CD4-positive, alpha-beta T cell treated with Interleukin-21 for 1 hour (primary cell): ENCODE measurements around the gene CARD11.

Source experiments
- DNase-seq: peaks from one replicate; pipeline ENCODE4 v3.0.0-alpha.2; 2020

CARD11 gene

DNA sequence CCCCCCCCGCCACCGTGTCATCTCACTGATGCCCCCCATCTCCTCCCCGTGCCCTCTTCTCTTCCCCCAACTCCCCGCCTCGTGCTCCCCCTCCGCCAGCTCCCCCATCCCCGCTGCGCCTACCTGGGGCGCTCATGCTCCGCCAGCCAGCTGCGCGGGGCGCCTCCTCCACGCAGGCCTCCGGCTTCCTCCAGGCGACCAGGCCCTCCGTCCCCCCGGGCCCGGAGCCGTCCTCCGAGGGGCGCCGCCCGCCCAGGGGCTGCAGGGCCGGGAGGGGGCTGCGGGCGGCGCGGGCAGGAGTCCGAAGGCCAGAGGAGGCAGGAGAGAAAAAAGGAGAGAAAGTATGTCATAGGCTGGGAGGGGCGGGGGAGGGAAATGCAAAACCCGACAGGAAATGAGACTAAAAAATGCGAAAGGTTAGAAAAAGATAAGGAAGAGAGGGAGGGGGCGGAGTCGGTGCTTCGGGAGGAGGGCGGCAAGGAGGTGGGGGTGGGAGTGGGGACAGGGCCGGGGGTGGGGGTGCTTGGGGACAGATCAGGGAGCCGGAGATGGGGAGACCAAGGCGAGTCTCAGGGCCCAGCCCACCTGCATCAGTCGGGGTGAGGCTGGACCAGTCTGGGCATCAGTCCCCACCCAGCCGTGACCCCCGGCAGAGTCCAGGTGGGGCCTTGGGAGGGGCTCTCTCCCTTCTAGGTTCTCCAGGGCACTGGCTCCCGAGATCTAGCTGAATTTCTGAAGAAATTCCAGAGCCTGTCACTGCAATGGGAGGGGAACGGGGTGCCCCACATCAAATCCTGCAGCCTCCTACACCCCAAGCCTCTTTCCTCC, at the start of gene CARD11:
Gene CARD11, minus strand, starts transcription at position 324 of the 828 bp plus-strand sequence. CDS start 85,361 bp downstream, outside the sequence.
- DNase-seq: peak; percentile 65

DNA sequence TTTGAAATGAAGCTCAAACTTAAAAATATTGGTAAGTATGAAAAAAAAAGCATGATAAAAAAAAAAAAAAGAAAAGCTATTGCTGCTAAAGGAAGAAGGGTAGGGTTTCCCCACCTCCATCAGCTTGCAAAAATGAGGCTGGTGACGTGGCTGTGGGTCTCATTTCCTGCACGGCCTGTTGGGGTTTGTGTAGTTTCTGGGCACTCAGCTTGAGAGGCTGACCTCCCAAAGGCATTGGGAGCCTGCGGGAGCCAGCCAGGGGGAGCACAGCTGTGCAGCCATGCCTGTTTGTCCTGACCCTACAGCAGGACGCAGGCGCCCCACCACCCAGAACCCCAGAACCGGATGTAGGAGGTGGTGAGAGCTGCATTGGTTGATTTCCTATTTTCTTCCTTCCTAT, 48.8 kb upstream of the CARD11 start:
- peak; percentile 83 for DNase-seq

DNA sequence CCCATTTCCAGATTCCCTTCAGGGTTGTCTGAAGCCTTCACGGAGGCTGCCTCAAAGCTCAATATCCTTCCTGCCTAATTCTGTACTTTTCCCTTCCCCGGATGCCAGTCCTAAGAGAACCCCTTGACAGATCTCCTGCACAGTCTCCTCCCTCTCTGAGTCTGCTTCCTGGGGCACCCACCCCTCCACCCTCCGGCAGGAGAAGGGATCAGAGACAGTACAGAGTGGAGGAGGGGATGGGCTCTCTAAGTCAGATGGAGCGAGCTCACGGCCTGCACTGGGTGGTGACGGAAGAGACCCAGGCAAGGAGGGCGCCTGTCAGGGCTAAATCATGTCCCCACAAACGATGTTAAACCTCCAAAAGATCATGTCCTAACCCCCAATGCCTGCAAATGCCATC, 48.0 kb upstream of the CARD11 start:
- DNase-seq: no peak

DNA sequence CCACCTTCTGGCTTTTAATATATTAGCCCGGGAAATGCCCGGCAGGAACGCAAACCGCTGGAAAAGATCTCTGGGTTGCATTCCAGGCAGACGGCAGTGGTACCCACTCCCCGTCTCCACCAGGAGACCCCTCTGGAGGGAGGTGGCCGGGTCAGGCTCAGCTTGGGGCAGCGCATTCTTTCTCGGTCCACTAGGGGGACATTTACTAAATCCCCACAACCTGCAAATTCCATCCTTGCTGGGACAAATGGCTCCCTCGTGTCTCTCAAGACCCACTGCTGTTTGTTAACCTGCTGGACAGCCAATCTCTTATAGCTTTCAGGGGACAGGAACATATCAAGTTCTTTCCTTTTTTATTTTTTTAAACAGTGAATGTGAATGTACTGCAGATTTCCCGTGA, 45.8 kb upstream of the CARD11 start:
- no peak for DNase-seq

DNA sequence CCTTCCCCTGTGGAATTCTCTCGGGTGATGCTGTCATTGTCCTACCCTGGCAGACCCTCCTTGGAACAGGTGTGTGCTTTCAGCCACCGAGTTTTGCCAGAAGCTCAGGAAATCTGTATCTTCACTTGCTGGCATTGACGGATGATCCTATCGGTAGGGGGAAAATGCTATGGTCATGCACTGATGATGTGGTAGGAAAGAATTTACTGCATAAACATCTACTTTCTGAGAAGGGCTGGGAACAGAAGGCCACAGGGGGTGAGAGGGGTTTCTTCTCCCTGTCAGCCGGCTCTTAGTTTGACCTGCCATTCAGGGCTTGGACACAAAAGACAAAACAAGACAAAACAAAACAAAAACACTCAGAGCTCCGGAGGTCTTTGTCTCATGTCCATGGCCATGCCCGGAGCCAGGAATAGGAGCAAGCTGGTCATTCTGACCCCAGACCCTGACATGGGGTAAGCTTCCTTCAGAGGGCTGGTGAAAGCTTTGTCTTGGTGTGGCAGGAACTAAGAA, 43.6 kb upstream of the CARD11 start:
- DNase-seq: no peak

DNA sequence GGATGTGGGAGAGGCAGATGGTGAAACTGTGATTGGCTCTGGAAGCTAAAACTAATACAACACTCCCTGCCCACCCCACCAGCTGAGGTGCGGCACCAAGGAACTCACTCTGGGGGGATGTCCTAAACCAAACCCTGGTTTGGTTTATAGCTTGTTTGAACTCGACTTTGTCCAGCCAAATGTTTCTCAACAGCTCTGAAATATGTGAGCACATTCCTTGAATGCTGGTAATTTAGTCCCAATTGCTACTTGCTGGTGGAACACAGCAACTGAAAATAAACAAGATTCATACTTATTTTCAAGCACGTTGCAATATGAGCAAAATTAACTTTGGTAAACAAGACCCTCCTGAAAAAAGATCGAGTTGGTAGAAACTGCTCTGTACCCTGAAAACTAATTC, 39.7 kb upstream of the CARD11 start:
- no peak for DNase-seq

DNA sequence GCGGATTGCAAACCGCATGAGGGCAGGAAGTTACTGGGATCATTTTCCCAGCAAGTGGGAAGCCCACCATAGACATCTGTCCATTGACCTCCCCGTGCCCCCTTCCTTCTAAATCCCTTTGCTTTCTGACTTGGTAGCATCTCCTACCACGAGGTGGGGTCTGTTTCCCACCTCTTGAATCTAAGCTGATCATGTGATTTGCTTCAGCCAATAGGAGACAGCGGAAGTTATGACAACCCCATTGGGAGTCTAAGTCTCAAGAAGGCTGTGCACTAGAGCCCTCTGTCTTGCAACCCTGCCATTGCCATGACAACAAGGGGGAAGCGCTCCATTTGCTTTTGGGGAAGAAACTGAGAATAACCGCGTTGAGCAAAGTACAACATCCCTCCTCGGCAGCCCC, 39.2 kb upstream of the CARD11 start:
- DNase-seq: no peak

DNA sequence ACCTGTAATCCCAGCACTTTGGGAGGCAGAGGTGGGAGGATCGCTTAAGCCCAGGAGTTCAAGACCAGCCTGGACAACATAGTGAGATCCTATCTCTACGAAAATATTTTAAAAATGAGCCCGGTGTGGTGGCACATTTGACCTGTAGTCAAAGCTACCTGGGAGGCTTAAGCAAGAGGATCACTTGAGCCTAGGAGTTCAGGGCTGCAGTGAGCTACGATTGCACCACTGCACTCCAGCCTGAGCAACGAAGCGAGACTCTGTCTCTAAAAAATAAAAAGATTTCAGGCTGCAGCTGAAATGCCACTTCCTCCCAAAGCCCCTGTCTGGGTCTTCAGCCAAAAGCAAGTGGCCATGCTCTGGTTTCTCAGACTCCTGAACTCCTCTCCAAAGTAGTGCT, 38.7 kb upstream of the CARD11 start:
- no peak for DNase-seq

DNA sequence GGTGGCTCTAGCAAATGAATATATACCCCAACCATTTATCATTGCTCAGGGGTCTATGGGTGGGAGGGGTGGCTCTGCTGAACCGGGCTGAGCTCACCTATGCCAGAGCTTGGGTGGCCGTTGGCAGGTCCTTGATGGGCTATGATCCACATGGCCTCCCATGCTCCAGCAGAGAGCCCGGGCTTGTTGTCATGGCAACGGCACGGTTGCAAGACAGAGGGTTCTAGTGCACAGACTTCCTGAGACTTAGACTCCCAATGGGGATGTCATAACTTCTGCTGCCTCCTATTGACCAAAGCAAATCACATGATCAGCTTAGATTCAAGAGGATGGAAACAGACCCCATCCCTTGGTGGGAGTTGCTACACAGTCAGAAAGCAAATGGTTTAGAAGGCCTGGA, 36.4 kb upstream of the CARD11 start:
- no peak for DNase-seq

DNA sequence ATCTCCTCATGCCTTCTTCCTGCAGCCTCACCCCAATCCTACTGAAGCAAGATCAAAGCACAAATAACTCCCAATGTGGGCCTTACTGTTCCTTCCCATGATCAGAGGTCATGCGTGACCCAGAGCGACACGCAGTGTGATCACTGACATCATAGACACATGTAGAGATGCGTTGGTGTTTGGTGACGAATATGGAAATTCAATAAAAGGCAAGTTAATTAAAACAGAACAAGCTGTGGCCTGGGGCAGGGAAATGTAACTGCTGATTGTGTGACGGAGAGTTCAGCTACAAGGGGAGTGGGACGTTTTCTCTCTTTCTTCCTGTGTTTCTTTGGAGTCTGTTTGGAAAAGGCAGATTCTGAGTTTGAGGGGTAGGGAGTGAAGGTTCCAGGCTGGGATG, 34.8 kb upstream of the CARD11 start:
- no peak for DNase-seq

DNA sequence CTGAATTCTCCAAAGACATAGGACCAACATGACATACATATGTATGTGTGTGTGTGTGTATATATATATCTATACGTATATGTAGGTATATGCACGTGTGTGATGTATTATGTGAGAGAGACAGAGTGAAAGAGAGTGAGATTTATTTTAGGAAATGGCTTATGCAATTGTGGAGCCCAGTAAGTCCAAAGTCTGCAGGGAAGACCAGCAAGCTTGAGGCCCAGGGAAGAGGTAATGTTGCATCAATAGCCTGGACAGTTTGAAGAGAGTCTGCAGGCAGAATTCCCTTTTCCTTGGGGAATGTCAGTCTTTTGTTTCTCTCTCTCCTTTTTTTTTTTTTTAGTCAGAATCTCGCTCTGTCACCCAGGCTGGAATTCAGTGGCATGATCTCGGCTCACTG, 33.0 kb upstream of the CARD11 start:
- DNase-seq: no peak

DNA sequence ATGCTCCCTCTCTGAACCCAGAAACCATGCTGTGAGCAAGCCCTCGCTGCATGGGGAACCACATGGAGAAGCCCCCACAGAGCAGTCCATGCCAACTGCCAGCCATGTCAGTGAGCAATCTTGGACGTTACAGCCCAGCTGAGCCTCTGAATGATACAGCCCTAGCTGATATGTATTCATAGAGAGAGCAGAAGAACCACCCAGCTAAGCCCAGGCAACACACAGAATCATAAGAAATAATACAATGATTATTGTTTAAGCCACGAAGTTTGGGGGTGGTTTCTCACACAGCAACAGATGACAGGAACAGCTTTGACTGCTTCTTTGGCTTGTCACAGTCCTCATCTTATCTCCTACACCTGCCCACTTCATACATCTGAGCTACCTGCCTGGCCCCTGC, 32.5 kb upstream of the CARD11 start:
- no peak for DNase-seq

DNA sequence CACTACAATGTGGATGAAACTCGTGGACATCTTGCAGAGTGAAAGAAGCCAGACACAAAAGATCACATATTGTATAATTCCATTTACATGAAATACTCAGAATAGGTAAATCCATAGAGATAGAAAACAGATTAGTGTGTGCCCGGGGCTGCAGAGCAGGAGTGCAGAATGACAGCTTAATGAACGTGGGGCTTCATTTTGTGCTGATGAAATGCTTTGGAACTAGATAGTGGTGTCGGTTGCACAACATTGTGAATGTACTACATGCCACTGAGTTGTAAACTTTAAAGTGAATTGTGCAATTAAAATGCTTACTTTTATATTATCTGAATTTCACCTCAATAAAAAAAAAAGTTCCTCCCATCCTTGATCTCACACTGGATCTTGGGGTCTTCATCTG, 31.8 kb upstream of the CARD11 start:
- no peak for DNase-seq

DNA sequence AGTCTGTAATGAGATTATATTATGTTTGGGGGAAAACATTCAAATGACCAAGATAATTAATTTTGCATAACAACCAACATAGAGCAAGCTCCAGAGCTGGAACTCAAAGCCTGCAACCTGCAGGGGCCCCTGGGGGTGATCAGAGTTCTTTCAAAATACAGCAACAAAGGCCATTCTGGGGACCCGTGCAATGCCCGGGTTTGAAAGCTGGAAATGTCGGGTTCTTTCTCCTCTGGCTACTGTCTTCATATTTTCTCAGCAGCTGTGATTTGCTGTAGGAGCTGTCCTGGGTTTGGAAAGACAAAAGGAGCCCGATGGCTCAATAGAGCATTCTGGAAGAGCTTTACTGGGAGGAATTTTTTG, 30.8 kb upstream of the CARD11 start:
- DNase-seq: no peak

DNA sequence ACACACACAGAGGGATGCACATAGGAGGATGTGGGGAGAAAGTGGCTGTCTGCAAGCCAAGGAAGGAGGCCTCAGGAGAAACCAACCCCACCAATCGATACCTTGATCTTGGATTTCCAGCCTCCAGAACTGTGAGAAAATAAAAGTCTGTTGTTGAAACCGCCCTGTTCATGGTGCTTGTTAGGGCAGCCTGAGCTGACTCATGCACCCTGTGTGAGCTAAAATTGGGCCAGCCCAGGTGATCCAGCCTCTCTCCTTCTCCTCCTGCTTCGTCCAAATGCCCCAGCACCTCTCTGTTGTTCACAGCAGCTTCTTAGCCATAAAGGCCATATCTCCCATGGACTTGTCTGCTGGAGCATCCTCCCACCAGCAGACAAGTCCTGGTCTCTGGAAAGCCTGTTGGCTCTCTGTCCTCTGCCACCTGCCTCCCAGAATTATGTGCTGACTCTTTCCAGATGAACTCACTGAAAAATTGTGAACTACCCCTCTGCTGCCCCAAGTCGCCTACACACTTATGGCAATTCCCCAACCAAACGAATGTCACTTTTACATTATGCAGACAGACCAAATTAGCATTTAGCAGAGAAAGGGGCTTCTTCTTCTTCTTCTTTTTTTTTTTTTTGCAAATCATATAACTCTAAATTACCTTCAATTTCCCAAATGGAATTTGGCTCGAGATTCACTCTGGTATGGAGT, 30.2 kb upstream of the CARD11 start:
- no peak for DNase-seq

DNA sequence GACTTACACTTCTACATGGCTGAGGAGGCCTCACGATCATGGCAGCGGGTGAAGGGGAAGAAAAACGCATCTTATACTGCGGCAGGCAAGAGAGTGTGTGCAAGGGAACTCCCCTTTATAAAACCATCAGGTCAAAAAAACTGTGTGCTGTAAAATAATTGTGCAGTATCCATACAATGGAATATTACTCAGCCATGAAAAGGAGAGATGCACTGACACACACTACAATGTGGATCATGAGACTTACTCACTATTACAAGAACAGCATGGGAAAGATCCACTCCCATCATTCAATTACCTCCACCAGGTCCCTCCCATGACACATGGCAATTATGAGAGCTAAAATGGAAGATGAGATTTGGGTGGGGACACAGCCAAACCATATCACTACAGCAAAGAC, 27.2 kb upstream of the CARD11 start:
- DNase-seq: no peak

DNA sequence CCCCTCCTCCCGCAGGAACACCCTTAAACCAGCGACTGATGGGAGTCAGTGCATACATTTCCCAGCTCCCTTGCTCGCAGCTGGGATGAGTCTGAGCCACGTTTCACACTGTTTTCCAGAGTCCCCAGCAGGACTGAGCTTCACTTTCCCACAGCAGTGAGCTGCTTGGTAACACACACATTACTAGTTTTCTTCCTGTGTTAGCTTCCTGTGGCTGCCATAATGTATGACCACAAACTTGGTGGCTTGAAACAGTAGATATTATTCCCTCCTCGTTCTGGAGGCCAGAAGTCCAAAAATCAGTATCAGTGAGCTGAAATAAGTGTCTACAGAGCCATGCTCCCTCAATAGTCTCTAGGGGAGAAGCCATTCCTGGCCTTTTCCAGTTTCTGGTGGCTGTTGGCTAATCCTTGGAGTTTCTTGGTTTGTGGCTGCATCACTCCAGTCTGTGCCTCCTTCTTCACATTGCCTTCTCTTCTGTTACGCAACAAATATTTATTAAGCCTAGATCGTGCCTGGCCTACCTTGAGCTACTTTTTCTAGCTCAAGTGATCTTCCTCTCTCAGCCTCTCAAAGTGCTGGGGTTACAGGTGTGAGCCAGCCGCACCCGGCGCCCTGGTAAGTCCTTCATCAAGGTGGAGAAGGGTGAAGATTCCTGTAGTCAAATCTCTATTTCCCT, 26.2 kb upstream of the CARD11 start:
- peak; percentile 25 for DNase-seq

DNA sequence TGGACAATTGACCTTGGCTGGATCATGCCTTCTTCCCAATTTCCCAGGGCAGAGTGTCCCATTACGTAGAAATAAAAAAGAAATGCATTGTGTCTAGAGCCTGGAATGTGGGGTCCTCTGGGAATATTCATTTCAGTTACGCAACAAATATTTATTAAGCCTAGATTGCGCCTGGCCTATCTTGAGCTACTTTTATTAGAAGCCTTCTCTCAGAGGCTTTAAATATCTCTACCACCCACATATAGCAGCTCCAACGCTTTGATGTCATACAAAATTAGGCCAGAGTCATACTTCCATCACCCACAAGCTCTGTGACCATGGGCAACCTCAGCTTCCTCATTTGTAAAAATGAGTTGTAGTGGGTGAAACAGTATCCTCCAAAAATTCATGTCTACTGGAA, 24.9 kb upstream of the CARD11 start:
- DNase-seq: peak; percentile 38

DNA sequence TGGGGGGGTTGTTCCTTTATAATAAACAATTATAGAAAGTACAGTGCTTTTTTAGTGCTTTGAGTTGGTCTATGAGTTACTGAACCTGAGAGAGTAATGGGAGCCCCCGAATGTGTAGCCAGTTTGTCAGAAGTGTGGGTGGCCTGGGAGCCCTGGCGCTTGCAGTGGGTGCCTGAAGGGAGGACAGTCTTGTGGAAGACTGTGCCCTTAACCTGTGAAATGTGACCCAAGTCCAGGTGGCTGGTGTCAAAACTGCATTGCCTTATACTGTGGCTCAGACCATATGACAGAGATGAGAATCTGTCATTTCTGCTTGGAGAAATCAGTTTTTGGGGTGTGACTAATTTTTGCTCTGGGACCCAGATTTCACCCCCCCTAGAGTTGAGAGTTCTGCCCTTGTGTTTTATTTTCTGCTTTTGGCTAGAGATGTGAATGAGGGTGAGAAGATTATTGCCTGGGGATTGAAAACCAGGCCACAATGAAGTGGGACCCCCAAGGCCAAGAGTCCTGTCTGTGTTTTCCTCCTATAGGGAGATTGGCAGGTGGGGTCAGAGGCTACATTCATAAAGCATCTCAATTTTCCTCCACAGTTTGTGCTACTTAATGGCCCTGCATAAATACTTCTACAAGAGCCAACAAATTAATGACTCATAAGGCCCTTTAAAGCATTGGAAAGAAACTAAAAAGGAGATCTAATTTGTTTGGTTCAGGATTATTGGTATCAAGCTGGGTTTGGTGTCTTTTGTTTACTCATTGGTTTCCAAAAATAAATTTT, 24.1 kb upstream of the CARD11 start:
- no peak for DNase-seq

DNA sequence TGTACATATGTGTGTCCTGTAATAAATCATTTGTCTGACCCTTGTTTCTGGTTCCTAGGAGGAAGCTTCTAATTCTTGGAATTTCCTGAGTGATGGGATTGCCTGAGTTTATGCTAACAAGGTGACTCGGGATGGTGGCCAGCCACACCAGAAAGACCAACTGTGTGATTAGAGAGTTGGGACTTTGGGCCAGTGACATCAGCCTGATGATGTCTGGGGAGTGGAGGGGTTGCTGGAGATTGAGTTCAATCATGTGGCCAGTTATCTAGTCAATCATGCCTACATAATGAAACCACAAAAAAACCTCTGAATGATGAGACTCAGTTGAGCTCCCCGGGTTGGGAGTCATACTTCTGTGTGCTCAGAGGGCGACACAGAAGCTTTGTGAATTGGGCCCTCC, 23.5 kb upstream of the CARD11 start:
- peak; percentile 47 for DNase-seq

DNA sequence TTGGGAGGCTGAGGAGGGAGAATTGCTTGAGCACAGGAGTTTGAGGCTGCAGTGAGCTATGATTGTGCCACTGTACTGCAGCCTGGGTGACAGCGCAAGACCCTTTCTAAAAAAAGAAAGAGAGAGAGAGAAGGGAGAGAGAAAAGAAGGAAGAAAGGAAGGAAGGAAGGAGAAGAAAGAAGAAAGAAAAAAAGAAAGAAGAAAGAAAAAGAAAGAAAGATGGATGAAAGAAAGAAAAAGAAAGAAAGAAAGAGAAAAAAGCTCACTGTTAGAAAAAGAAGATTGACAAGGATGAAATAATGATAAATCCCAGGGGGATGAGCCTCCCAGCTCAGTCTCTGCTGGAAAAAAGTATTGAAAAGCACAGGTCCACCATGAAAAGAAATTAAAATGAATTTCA, 22.8 kb upstream of the CARD11 start:
- no peak for DNase-seq

DNA sequence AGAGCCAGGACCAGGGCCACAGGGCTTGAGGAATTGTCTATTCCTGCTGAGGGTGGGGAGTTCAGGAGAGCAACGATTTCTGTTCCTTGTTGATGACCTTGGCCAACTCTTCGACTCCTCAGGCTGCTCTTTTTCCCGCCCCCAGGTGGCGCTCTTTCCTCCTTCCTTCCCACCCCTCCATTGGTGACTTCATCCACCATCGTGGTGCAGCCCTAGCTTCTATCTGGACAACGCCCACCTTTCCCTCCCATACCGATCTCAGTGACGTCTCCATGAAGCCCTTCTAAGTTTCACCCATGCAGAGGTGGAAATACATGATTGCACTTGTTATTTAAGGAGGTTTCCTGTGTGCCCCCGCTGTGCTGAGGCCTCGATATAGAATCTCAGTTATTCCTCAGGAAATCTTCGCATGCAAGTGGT, 22.1 kb upstream of the CARD11 start:
- DNase-seq: peak; percentile 70

DNA sequence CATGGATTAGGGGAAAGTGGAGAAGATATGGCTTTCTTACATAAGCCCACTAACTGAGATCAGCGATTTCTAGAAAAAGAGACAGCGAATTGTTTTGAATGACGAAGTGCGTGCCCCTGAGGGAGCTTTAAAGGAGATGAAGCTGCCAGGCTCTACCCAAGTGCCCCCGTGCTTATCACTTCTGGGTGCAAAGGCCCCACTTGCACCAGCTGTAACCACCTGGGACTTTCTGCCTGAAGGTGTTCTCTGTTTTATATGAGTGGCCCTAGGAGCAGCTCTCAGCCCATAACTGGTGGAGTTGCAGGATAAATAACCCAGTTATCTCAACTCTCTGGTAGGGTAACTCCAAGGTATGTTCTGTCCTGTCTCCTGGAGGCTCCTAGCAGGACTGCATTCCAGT, 20.4 kb upstream of the CARD11 start:
- no peak for DNase-seq
